Activated naive CD8-positive, alpha-beta T cell treated with anti-CD3 and anti-CD28 coated beads, Interleukin-2, amount 50 U/mL, for 24 hours (primary cell): ENCODE results near the gene LMX1A.

Experiments
- ATAC-seq: fragments of 150-1000 bp; cut with Tn5 transposase; one replicate; pipeline ENCODE4 v1.10.0; 2021
- DNase-seq: peaks from one replicate; pipeline ENCODE4 v3.0.0; 2021
- H3K27ac Mint-ChIP-seq: one replicate; pipeline ENCODE4 v1.8.0; 2021; ENCODE audit warnings: mild to moderate bottlenecking, mixed read lengths
- H3K27me3 Mint-ChIP-seq: one replicate; pipeline ENCODE4 v1.8.0; 2021; ENCODE audit warnings: mixed read lengths
- H3K36me3 Mint-ChIP-seq: one replicate; pipeline ENCODE4 v1.8.0; 2021; ENCODE audit warnings: low read depth, mixed read lengths
- H3K4me1 Mint-ChIP-seq: one replicate; pipeline ENCODE4 v1.8.0; 2021; ENCODE audit warnings: mixed read lengths
- H3K4me3 Mint-ChIP-seq: one replicate; pipeline ENCODE4 v1.8.0; 2021; ENCODE audit warnings: mild to moderate bottlenecking, moderate library complexity, mixed read lengths
- H3K9me3 Mint-ChIP-seq: one replicate; pipeline ENCODE4 v1.8.0; 2021; ENCODE audit warnings: mixed read lengths

LMX1A gene

DNA sequence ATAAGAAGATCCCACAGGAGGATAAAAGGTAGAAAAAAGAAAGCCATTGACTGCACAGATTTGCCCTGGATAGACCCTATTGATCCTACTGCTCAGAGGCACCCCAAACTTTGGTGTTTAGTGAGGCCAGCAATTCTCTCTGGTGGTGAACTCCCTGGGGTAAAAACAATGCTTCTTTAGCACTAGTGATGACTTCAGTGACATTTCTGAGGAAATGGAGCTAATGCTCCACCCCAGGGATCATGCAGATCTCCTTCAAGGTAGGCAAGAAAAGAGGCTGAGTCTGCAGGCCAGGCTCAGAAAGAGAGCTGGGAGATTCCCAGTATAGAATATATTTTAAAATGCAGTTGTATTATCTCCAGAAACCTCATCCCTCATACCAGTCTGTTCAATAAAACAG is 140.3 kb downstream of the LMX1A start:
- ATAC-seq (no peak), DNase-seq (no peak)
- H3K36me3 Mint-ChIP-seq: no peaks in the 10 kb centered on the region
- no peaks in the 10 kb centered on the region for H3K27me3 Mint-ChIP-seq
- no peaks in the 10 kb centered on the region for H3K9me3 Mint-ChIP-seq
- H3K4me1 Mint-ChIP-seq: no peaks in the 10 kb centered on the region
- no peak overlapping the region for H3K27ac Mint-ChIP-seq
- H3K4me3 Mint-ChIP-seq: no peak overlapping the region

DNA sequence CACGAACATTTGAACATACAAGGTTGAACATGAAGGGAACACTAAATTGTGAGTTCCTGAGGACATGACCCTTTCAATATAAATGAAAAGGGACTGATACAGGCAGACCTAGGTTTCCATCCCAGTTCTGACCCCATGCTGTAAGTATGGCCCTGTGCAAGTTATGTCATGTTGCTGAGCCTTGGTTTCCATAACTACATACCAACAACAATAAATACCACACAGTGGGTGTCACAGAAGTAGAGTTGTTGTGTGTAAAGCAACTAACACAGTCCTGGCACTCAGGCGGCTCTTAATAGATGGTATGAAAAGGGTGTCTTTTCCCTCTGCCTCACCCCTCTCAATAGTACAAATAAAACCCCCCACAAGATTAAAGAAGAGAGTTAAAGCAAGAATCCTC is 140.8 kb downstream of the LMX1A start:
- DNase-seq (no peak), ATAC-seq (no peak)
- H3K4me1 Mint-ChIP-seq: no peaks in the 10 kb centered on the region
- no peaks in the 10 kb centered on the region for H3K27me3 Mint-ChIP-seq
- no peak overlapping the region for H3K27ac Mint-ChIP-seq
- H3K4me3 Mint-ChIP-seq: no peak overlapping the region
- H3K9me3 Mint-ChIP-seq: no peaks in the 10 kb centered on the region
- H3K36me3 Mint-ChIP-seq: no peaks in the 10 kb centered on the region

DNA sequence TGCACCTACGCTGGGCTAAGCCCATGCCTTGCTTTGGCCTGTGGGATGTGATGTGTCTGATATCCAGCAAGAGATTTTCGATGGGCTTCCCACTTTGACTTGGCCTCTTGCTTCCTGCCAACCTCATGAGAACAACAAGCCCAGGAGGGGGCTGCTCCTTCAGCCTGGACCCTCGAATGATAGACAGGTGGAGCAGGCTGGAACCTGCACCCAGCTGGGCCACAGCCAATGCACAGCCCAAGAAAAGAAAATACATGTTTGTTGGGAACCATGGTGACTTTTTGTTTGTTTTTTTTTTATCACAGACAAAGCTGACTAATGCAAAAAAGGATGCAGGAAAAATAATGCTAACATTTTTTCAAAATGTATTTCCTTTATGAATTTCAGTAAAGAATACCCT is 144.3 kb downstream of the LMX1A start:
- H3K27ac Mint-ChIP-seq: no peak overlapping the region
- DNase-seq: no peak
- H3K27me3 Mint-ChIP-seq: peaks cover 2% of the 10 kb centered on the region
- ATAC-seq: no peak
- no peaks in the 10 kb centered on the region for H3K36me3 Mint-ChIP-seq
- H3K4me3 Mint-ChIP-seq: no peak overlapping the region
- no peaks in the 10 kb centered on the region for H3K9me3 Mint-ChIP-seq
- H3K4me1 Mint-ChIP-seq: no peaks in the 10 kb centered on the region

DNA sequence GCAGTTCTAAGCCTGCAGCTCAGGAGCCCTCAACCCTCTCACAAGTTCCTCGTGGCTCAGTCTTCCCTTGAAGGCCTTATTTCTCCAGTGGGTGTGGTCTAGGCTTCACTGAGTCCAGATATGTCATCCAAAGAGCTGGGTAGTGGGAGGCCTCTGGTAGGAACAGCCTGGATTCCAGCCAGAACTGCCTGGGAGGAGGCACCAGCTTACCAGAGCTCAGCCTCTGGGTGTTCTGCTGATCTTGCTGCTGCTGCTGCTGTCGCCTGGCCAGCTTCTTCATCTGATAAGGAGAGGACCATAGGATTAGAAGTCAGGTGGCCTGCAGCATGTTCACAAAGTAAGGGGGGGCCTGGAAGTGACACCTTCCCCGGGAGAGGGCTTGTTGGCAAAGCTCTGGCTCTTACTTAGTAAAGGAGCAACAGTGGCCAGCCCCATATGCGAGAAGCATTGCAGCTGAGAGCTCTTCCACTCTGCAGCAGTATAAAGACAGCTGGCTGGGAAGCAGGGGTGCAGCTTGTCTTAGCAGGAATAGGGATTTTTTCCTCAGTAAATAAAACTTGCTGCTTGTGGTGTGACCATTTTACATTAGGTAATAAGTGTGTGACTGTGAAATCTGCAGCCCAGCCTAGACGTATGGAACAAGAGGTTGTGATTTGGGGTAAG is 148.5 kb downstream of the LMX1A start:
- H3K4me1 Mint-ChIP-seq: no peaks in the 10 kb centered on the region
- H3K27ac Mint-ChIP-seq: no peak overlapping the region
- H3K36me3 Mint-ChIP-seq: no peaks in the 10 kb centered on the region
- H3K27me3 Mint-ChIP-seq: peaks cover 2% of the 10 kb centered on the region
- DNase-seq (no peak), ATAC-seq (no peak)
- no peaks in the 10 kb centered on the region for H3K9me3 Mint-ChIP-seq
- H3K4me3 Mint-ChIP-seq: no peak overlapping the region

DNA sequence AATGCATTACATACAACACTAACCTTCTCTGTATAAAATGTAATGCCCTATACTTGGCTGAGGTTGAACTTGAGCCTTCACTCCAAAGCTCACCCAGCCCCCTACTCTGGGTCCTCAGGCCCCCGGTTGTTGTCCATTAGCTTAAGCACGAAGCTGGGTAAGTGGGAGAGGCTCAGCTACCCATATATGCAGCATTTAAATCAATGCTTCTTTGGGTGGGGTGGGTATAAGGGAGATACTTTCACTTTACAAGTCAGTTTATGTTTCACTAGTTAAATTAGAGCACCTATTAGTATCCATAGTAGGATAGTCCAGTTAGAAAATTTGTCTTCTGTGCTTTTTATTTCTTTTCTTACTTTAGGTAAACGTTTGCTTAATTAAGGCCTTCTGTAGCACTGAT is 151.4 kb downstream of the LMX1A start:
- H3K9me3 Mint-ChIP-seq: no peaks in the 10 kb centered on the region
- H3K4me1 Mint-ChIP-seq: no peaks in the 10 kb centered on the region
- no peak for DNase-seq
- no peaks in the 10 kb centered on the region for H3K36me3 Mint-ChIP-seq
- H3K4me3 Mint-ChIP-seq: no peak overlapping the region
- peaks cover 2% of the 10 kb centered on the region for H3K27me3 Mint-ChIP-seq
- no peak overlapping the region for H3K27ac Mint-ChIP-seq
- no peak for ATAC-seq

DNA sequence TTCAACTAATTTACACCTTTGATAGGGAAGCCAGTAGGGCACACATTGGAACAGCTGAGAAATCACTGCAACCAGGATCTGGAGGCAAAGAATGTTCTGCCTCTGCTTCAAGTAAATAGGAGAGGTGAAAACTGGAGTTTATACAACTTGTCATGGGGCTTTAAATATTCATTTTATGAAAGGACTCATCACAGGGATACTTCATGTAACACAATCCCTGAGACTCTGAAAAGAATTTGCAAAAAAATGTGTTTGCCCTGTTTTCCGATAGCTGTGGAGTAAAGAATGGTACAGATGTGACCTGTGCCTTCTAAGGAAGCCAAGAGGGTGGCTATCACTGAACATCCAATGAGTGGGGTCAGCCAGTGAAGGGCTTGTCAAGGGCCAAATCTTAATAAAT is 152.0 kb downstream of the LMX1A start:
- Mint-ChIP-seq H3K36me3 (no peaks in the 10 kb centered on the region), H3K27ac (no peak overlapping the region), H3K4me3 (no peak overlapping the region), H3K27me3 (peaks cover 2% of the 10 kb centered on the region), H3K9me3 (no peaks in the 10 kb centered on the region), H3K4me1 (no peaks in the 10 kb centered on the region)
- ATAC-seq (no peak), DNase-seq (no peak)

DNA sequence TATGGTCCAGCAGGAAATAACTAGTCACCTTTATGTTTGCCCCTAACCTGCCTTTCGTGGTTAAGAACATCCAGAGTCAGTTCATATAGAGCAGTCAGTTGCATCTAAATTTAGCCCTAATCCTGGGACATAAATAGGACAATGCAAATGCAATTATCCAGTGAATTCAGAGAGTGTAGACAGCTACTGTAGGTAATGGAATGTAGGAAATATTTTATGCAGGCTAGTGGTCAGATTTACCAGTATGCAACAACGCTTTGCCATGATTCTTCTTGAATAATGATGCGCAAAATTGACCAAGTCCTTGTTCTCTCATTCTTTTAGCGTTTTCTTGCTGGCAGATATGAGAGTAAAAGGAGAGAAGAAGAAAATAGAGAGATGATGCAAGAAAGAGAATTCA is 165.4 kb downstream of the LMX1A start:
- Mint-ChIP-seq H3K36me3 (no peaks in the 10 kb centered on the region), H3K4me3 (no peak overlapping the region)
- no peak for ATAC-seq

DNA sequence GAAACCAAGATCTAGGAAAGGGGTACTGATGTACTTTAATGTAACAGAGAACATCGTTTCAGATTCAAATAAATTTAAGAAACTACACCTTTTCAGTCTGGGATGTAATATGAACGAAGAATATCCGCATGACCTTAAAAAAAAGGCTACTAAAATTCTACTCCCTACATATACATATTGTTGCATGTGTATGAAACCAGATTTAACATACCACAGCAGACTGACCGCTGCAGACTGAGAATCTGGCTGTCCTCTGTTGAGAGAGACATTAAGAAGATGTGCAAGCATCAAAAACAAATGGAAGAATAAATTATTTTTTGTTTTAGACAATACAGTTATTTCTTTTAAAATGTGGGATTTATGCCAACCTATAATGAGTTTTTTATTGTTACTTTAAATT is 166.6 kb downstream of the LMX1A start:
- H3K4me3 Mint-ChIP-seq: no peak overlapping the region
- no peak for DNase-seq
- H3K9me3 Mint-ChIP-seq: no peaks in the 10 kb centered on the region
- no peak for ATAC-seq
- H3K36me3 Mint-ChIP-seq: no peaks in the 10 kb centered on the region
- H3K27ac Mint-ChIP-seq: no peak overlapping the region
- no peaks in the 10 kb centered on the region for H3K27me3 Mint-ChIP-seq
- no peaks in the 10 kb centered on the region for H3K4me1 Mint-ChIP-seq

More for the DNA sequence above, 165.4 kb downstream of the LMX1A start:
- H3K9me3 Mint-ChIP-seq: no peaks in the 10 kb centered on the region
- H3K27me3 Mint-ChIP-seq: no peaks in the 10 kb centered on the region
- DNase-seq: no peak
- H3K4me1 Mint-ChIP-seq: no peaks in the 10 kb centered on the region
- no peak overlapping the region for H3K27ac Mint-ChIP-seq

DNA sequence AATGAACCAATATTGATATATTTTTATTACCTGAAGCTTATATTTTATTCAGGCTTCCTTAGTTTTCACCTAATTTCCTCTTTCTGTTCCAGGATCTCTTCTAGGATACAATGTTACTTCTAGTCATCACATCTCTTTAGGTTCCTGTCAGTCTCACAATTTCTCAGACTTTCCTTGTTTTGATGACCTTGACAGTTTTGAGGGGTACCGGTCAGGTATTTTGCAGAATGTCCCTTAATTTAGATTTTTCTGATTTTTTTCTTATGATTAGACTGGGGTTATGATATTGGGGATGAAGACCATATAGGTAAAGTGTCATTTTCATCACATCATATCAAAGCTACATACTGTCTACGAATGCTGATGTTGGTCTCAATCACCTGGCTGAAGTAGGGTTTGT is 167.5 kb downstream of the LMX1A start:
- Mint-ChIP-seq H3K27ac (no peak overlapping the region), H3K9me3 (peaks cover 2% of the 10 kb centered on the region), H3K27me3 (no peaks in the 10 kb centered on the region)

DNA sequence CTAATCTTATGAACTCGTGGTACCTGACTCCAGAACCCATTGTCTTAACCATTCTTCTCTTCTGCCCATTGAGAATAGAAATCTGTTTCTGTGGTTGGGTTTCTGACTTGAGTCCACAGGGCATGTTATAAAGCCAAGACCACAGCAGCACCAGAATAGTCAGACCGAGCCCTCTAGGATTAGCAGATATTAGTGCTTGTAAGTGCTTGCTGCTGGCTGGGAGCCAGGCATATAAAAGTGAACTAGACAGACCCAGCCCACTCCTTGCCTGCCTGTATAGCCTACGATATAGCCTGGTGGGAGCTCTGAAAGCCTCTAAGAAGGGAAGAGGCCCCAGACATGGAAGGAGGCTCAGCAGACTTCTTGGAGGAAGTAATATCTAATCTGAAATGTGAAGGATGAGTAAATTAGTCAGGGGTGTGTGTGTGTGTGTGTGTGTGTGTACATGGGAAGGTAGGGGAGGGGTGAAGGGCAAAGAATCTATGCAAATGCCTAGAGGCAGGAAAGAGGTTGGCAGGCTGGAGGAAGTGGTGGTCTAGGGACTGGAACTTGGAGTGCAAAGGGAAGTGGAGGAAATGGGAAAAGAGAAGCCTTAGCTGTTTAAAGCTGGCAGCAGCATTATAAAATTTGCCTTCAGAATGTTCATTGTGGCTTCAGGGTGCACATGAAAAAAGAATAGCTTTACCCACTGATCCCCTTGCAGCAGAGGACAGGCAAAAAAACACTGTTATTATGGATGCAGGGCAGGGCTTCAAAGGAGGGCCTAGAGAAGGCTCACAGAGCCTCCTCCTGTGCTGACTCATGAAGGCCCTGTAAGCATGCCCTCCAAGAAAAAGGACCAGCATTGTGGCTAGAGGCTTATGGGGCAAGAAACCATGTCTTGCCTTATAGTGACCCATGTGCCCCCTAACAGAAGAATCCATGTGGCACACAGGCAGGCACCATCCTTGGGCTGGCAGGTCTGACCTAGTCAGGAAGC is 169.2 kb downstream of the LMX1A start:
- H3K27ac Mint-ChIP-seq: no peak overlapping the region
- no peaks in the 10 kb centered on the region for H3K4me1 Mint-ChIP-seq
- ATAC-seq: no peak

More for the DNA sequence above, 167.5 kb downstream of the LMX1A start:
- DNase-seq (no peak), ATAC-seq (no peak)
- no peak overlapping the region for H3K4me3 Mint-ChIP-seq
- no peaks in the 10 kb centered on the region for H3K36me3 Mint-ChIP-seq
- H3K4me1 Mint-ChIP-seq: no peaks in the 10 kb centered on the region

DNA sequence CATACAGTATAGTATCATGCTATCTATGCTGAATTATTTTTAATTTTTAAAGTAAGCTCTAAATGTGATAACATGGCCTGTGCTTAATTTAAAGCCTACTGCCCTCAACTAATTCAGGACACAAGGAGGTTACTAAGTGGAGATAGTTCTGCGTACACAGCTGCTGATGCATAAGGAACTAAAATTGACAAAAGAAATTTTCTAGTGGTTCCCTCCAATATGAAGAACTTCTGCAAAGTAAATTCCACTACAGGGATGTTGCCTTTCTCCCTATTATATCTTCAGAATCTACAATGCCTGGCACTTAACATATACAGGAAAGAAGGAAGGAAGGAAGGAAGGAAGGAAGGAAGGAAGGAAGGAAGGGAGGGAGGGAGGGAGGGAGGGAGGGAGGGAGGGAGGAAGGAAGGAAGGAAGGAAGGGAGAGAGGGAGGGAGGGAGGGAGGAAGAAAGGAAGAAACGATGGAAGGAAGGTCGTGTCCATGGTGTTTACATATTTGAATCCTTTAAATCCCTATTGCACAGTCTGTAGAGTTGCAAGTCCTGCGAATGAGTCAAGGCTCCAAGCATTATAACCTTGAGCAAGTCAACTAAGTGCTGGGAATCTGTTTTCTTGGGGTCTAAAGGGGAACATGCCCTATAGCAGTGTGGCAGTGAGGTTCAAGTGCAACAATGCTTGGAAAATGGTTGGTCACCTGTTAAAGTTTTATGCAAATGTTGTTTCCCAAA is 171.2 kb downstream of the LMX1A start:
- peaks cover 16% of the 10 kb centered on the region for H3K9me3 Mint-ChIP-seq
- no peak overlapping the region for H3K27ac Mint-ChIP-seq
- no peaks in the 10 kb centered on the region for H3K4me1 Mint-ChIP-seq
- ATAC-seq (no peak), DNase-seq (no peak)
- no peaks in the 10 kb centered on the region for H3K27me3 Mint-ChIP-seq
- H3K36me3 Mint-ChIP-seq: no peaks in the 10 kb centered on the region
- no peak overlapping the region for H3K4me3 Mint-ChIP-seq

More for the DNA sequence above, 169.2 kb downstream of the LMX1A start:
- Mint-ChIP-seq H3K27me3 (no peaks in the 10 kb centered on the region), H3K36me3 (no peaks in the 10 kb centered on the region), H3K9me3 (peaks cover 12% of the 10 kb centered on the region), H3K4me3 (no peak overlapping the region)
- no peak for DNase-seq

DNA sequence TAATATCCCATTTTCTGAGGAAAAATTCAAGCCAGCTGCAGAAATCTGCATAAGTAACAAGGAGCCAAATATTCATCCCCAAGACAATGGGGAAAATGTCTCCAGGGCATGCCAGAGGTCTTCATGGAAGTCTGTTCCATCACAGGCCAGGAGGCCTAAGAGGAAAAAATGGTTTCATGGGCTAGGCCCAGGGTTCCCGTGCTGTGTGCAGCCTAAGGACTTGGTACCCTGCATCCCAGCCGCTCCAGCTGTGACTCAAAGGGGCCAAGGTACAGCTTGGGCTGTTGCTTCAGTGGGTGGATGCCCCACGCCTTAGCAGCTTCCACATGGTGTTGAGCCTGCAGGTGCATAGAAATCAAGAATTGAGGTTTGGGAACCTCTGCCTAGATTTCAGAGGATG is 173.5 kb downstream of the LMX1A start:
- no peaks in the 10 kb centered on the region for H3K4me1 Mint-ChIP-seq

DNA sequence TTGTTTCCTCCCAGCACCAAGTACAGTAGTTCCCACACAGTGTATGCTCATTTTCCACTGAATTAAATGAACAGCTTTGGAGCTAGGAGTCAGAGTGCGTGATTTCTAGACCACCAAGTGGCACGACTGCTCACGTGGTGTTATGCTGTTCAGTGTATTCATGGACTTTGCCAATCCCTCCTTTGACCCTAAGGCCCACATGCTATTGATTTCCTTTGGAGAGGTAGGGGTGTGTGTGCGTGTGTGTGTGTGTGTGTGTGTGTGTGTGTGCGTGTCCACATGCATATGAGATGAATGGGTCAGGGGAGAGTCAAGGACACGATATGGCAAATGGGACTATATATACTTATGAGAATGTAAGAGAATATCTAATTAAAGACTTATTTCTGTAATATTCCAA is 177.2 kb downstream of the LMX1A start:
- H3K27ac Mint-ChIP-seq: no peak overlapping the region
- no peaks in the 10 kb centered on the region for H3K36me3 Mint-ChIP-seq
- ATAC-seq (no peak), DNase-seq (no peak)
- peaks cover 16% of the 10 kb centered on the region for H3K9me3 Mint-ChIP-seq
- H3K4me1 Mint-ChIP-seq: no peaks in the 10 kb centered on the region
- H3K4me3 Mint-ChIP-seq: no peak overlapping the region
- no peaks in the 10 kb centered on the region for H3K27me3 Mint-ChIP-seq

More for the DNA sequence above, 173.5 kb downstream of the LMX1A start:
- no peak overlapping the region for H3K27ac Mint-ChIP-seq
- H3K36me3 Mint-ChIP-seq: no peaks in the 10 kb centered on the region
- DNase-seq: no peak
- no peaks in the 10 kb centered on the region for H3K27me3 Mint-ChIP-seq
- no peak for ATAC-seq
- no peak overlapping the region for H3K4me3 Mint-ChIP-seq
- peaks cover 16% of the 10 kb centered on the region for H3K9me3 Mint-ChIP-seq

DNA sequence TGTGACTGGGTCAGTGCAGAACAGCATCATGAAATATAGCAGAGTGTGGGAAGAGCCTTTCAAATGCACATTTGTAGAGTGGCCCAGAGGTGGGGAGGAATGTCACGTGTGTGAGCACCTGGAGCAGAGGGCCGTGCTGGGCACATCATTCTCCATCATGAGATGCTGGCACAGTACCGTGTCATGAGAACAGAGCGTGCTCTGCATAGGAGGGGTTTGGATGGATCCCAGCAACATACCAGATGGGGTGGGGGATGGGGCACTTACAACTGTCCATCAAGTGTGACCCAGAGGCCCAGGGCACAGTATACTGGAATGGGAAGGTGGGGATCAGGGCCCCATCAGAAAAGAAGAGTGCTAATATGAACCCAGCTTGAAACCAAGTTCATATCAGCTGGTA is 182.0 kb downstream of the LMX1A start:
- DNase-seq (no peak), ATAC-seq (no peak)
- peaks cover 3% of the 10 kb centered on the region for H3K27me3 Mint-ChIP-seq
- no peaks in the 10 kb centered on the region for H3K4me1 Mint-ChIP-seq
- no peak overlapping the region for H3K27ac Mint-ChIP-seq
- H3K36me3 Mint-ChIP-seq: no peaks in the 10 kb centered on the region
- H3K9me3 Mint-ChIP-seq: no peaks in the 10 kb centered on the region
- H3K4me3 Mint-ChIP-seq: no peak overlapping the region

DNA sequence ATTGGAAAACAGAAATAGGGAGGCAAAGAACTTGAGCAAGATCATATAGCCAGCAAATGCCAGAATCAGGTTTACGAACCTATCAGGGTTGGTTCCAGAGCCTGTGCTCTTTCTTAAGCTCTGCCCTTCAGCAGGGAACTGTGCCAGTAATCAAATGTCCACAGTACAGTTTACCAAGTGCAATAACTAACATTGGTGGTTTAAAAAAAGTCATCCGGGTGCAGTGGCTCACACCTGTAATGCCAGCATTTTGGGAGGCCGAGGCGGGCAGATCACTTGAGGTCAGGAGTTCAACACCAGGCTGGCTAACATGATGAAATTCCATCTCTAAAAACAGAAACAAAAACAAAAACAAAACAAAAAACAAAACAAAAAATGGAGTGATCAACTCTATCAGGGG is 182.7 kb downstream of the LMX1A start:
- no peaks in the 10 kb centered on the region for H3K4me1 Mint-ChIP-seq
- no peaks in the 10 kb centered on the region for H3K36me3 Mint-ChIP-seq
- no peaks in the 10 kb centered on the region for H3K9me3 Mint-ChIP-seq
- DNase-seq: no peak
- peaks cover 3% of the 10 kb centered on the region for H3K27me3 Mint-ChIP-seq
- H3K4me3 Mint-ChIP-seq: no peak overlapping the region
- ATAC-seq: no peak
- no peak overlapping the region for H3K27ac Mint-ChIP-seq
